ENCODE data around the gene CUL2. TPM values are rescaled to one million over a fixed set of nuclear protein-coding genes. Genes with fewer than 3 reads are reported as not detected.

The CUL2 gene
- total and polyA plus RNA-seq, 2 experiments from 2014 or later, result 17.2 to 38.3 TPM

DNA sequence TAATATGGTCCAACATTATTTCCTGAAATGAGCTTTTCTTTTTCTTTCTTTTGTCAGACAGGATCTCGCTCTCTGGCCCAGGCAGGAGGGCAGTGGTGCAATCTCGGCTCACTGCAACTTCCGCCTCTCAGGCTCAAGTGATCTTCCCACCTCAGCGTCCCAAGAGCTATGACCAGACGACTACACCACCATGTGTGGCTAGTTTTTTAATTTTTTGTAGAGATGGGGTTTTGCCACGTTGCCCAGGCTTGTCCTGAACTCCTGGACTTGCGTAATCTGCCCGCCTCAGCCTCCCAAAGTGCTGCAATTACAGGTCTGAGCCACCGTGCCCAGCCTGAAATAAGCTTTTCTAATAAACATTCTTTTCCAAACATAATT, 48.6 kb downstream of the CUL2 start:
- Histone ChIP-seq H3F3A (replicated peaks; ENCODE audit: low read depth) (no peaks in the 10 kb centered on the region), H3K4me3 (no peak overlapping the region), H3K4me2 (peak overlapping the region; percentile 37), H3K79me2 (replicated peaks; ENCODE audit: insufficient read depth) (no peaks in the 10 kb centered on the region), H3K27ac (ENCODE audit: low read depth) (peak overlapping the region; percentile 64; the same call in 1 of the 2 replicates), H3K4me1 (ENCODE audit: insufficient read depth) (peaks cover 14% of the 10 kb centered on the region), H4K20me1 (replicated peaks; ENCODE audit: insufficient read depth) (peaks cover 4% of the 10 kb centered on the region; the same call in 1 of the 2 replicates), H2AFZ (no peak overlapping the region), H3K27me3 (ENCODE audit: insufficient read depth) (no peaks in the 10 kb centered on the region), H3K9me2 (ENCODE audit: insufficient read depth) (no peaks in the 10 kb centered on the region), H3K36me3 (ENCODE audit: insufficient read depth) (no peaks in the 10 kb centered on the region)
- peaks cover 22% of the 10 kb centered on the region for H3K36me3 Mint-ChIP-seq (ENCODE audit: low read depth)
- ATAC-seq, result no peak; the same call in 2 of the 3 replicates
- TF ChIP-seq EZH2phosphoT487 (IDR thresholded peaks at IDR 0.05; ENCODE audit: unreplicated experiment), result no peak
- TF ChIP-seq POLR2AphosphoS5 (IDR thresholded peaks at IDR 0.05; ENCODE audit: low read depth), result no peak
- TF ChIP-seq EZH2 (IDR thresholded peaks at IDR 0.05; ENCODE audit: low read depth, unreplicated experiment), result no peak
- TF ChIP-seq CTCF (conservative IDR thresholded peaks at IDR 0.05; ENCODE audit: low read depth in 2 of 2), result no peak
- TF ChIP-seq ETS1 (IDR thresholded peaks at IDR 0.05), result no peak
- TF ChIP-seq ZNF331 (CRISPR knock-in tag; IDR thresholded peaks at IDR 0.05; ENCODE audit: low read depth), result no peak
- no peak for TF ChIP-seq CREB1 (CRISPR knock-in tag; IDR thresholded peaks at IDR 0.05; ENCODE audit: low read depth)
- TF ChIP-seq ZNF114 (CRISPR knock-in tag; IDR thresholded peaks at IDR 0.05), result no peak
- no peak for TF ChIP-seq STAT1 (IDR thresholded peaks at IDR 0.05; ENCODE audit: unreplicated experiment)
- TF ChIP-seq, protein P1, sequence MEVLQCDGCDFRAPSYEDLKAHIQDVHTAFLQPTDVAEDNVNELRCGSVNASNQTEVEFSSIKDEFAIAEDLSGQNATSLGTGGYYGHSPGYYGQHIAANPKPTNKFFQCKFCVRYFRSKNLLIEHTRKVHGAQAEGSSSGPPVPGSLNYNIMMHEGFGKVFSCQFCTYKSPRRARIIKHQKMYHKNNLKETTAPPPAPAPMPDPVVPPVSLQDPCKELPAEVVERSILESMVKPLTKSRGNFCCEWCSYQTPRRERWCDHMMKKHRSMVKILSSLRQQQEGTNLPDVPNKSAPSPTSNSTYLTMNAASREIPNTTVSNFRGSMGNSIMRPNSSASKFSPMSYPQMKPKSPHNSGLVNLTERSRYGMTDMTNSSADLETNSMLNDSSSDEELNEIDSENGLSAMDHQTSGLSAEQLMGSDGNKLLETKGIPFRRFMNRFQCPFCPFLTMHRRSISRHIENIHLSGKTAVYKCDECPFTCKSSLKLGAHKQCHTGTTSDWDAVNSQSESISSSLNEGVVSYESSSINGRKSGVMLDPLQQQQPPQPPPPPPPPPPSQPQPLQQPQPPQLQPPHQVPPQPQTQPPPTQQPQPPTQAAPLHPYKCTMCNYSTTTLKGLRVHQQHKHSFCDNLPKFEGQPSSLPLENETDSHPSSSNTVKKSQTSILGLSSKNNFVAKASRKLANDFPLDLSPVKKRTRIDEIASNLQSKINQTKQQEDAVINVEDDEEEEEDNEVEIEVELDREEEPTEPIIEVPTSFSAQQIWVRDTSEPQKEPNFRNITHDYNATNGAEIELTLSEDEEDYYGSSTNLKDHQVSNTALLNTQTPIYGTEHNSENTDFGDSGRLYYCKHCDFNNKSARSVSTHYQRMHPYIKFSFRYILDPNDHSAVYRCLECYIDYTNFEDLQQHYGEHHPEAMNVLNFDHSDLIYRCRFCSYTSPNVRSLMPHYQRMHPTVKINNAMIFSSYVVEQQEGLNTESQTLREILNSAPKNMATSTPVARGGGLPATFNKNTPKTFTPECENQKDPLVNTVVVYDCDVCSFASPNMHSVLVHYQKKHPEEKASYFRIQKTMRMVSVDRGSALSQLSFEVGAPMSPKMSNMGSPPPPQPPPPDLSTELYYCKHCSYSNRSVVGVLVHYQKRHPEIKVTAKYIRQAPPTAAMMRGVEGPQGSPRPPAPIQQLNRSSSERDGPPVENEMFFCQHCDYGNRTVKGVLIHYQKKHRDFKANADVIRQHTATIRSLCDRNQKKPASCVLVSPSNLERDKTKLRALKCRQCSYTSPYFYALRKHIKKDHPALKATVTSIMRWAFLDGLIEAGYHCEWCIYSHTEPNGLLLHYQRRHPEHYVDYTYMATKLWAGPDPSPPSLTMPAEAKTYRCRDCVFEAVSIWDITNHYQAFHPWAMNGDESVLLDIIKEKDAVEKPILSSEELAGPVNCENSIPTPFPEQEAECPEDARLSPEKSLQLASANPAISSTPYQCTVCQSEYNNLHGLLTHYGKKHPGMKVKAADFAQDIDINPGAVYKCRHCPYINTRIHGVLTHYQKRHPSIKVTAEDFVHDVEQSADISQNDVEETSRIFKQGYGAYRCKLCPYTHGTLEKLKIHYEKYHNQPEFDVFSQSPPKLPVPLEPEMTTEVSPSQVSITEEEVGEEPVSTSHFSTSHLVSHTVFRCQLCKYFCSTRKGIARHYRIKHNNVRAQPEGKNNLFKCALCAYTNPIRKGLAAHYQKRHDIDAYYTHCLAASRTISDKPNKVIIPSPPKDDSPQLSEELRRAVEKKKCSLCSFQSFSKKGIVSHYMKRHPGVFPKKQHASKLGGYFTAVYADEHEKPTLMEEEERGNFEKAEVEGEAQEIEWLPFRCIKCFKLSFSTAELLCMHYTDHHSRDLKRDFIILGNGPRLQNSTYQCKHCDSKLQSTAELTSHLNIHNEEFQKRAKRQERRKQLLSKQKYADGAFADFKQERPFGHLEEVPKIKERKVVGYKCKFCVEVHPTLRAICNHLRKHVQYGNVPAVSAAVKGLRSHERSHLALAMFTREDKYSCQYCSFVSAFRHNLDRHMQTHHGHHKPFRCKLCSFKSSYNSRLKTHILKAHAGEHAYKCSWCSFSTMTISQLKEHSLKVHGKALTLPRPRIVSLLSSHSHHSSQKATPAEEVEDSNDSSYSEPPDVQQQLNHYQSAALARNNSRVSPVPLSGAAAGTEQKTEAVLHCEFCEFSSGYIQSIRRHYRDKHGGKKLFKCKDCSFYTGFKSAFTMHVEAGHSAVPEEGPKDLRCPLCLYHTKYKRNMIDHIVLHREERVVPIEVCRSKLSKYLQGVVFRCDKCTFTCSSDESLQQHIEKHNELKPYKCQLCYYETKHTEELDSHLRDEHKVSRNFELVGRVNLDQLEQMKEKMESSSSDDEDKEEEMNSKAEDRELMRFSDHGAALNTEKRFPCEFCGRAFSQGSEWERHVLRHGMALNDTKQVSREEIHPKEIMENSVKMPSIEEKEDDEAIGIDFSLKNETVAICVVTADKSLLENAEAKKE (CRISPR knock-in tag; IDR thresholded peaks at IDR 0.05), result no peak
- no peak for TF ChIP-seq JUNB (IDR thresholded peaks at IDR 0.05; ENCODE audit: unreplicated experiment)
- TF ChIP-seq REST (IDR thresholded peaks at IDR 0.05; ENCODE audit: unreplicated experiment), result no peak
- TF ChIP-seq NANOG (IDR thresholded peaks at IDR 0.05; ENCODE audit: borderline replicate concordance), result no peak
- H3K4me3 Mint-ChIP-seq, result no peak overlapping the region
- H3K27me3 Mint-ChIP-seq (ENCODE audit: insufficient read depth, low read depth, poor library complexity), result peaks cover 1% of the 10 kb centered on the region
- DNase-seq (ENCODE audit: low spot score), result no peak
- H3K9me3 Mint-ChIP-seq, result no peaks in the 10 kb centered on the region
- peak overlapping the region; percentile 1 for H3K27ac Mint-ChIP-seq
- peaks cover 15% of the 10 kb centered on the region for H3K4me1 Mint-ChIP-seq

All from GM23338 (cell line).